Fibroblast of mammary gland (primary cell): Measurements from ENCODE around the gene FER1L5.
"Not testable (repeated sequence)": the region's sequence is repeated elsewhere in the genome, so short reads cannot be mapped to it uniquely, and the experiment has no call there.

ENCODE experiments used
- DNase-seq: peaks from one replicate; pipeline ENCODE4 v3.0.0-alpha.2; 2010; ENCODE audit warnings: low read depth
- H3K4me3 ChIP-seq: 2 replicates; pipeline ENCODE4 v1.5.1; 2011; ENCODE audit warnings: low read depth, mild to moderate bottlenecking, low read length, moderate library complexity; ENCODE audit not compliant: control insufficient read depth
- CTCF ChIP-seq: conservative IDR thresholded peaks from 2 replicates; pipeline ENCODE4 v1.5.1; 2011; ENCODE audit warnings: low read depth, low read length, inconsistent platforms; ENCODE audit not compliant: control insufficient read depth, insufficient read depth

The FER1L5 gene

DNA sequence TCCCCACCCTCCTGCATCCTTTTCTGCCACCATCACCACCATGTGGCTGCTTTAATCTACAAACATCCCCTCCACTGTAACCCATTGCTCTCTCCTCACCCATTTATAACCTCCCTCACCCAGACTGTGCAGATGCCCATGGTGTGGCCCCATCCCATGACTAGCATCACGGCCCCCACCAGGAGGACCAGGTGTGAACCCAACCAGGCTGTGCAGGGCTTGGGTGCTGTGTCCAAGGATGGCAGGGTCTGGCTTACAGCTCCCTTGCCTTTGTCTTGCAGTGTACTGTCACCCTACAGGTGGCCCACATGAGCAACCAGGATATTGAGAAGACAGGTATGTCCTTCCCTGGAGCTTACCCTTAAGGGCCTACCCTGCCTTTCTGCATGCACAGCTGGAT lies 6.8 kb downstream of the FER1L5 start:
- no peak overlapping the region for H3K4me3 ChIP-seq
- TF ChIP-seq CTCF = no peak
- DNase-seq = no peak

DNA sequence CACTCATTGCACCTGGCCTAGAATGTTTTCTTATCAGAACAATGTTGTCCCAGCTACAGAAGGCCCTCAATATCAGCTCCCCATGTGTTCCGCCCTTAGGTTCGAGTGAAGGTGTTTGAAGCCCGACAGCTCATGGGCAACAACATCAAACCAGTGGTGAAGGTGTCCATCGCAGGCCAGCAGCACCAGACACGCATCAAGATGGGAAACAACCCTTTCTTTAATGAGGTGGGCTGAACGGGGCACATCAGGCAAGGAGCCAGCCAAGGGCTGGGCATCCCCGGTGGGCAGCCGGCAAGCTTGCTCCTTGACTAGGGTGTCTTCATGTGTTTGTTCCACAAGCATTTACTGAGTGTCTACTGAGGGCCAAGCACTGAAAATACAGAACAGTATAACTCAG lies 9.2 kb downstream of the FER1L5 start:
- H3K4me3 ChIP-seq = no peak overlapping the region
- DNase-seq = no peak
- TF ChIP-seq CTCF = no peak

DNA sequence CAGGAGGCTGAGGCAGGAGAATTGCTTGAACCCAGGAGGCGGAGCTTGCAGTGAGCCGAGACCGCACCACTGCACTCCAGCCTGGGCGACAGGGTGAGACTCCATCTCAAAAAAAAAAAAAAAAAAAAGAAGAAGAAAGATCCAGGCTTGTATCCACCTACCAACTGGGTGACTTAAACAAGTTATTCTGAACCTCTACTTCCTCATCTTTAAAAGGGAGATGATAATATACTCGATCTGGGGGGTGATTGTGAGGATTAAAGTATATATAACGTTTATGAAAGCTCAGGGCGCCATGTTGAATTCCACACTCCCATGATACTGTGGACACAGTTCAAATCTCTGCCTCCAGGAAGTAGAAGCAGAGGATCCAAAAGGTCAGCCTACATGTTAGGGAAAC lies 12.2 kb downstream of the FER1L5 start:
- DNase-seq = not testable (repeated sequence)

DNA sequence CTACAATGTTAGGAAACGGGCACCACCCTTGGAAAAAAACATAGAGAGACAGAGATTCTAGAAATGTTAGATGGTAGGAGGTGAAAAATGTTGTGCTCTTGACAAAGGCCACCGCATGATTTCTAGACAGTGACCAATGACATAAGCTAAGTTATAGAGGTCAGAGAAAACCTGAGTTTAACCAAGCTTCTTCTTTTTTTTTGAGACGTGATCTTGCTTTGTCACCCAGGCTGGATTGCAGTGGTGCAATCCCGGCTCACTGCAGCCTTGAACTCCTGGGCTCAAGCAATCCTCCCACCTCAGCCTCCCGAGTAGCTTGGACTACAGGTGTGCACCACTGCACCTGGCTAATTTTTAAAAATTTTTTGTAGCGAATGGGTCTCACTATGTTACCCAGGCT lies 13.0 kb downstream of the FER1L5 start:
- no peak for TF ChIP-seq CTCF
- DNase-seq = no peak
- no peak overlapping the region for H3K4me3 ChIP-seq

More for the DNA sequence above, 12.2 kb downstream of the FER1L5 start:
- H3K4me3 ChIP-seq = not testable (repeated sequence)

DNA sequence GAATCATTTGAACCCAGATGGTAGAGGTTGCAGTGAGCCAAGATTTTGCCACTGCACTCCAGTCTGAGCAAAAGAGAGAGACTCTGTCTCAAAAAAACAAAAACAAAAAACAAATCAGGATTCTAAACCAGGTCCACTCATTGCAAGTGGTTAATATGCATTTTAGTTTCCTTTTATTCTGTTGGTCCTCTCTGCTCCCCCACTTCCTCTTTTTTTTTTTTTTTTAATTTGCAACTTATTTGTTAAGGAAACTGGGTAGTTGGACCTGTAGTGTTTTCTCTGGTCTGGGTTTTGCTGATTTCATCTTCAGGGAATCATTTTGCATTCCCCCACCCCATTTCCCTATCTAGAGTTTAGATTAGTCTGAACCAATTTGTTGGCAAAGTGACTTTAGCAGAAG lies 14.0 kb downstream of the FER1L5 start:
- TF ChIP-seq CTCF = no peak
- DNase-seq = no peak
- H3K4me3 ChIP-seq = no peak overlapping the region

DNA sequence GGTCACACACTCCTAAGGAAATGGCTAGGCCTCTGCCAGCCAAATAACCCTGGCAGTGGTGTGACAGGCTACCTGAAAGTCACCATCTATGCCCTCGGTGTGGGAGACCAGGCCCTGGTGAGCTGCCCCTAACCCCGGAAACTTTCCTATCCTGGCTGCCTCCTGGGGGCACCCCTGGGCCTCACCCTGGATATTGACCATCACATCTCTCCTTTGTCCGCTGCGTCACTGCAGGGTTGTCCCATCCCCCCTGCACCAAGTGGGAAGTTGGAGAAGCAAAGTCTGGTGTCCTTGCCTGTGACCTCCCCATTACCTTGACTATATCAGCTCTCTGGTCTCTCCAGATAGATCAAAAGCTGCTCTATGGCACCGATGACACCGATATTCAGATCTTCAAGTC lies 18.8 kb downstream of the FER1L5 start:
- H3K4me3 ChIP-seq = no peak overlapping the region
- DNase-seq = no peak
- no peak for TF ChIP-seq CTCF

- TF ChIP-seq CTCF = no peak
- no peak for DNase-seq
- no peak overlapping the region for H3K4me3 ChIP-seq
Observed at GRCh38 chr2:96662360-96662759, 19.8 kb downstream of the FER1L5 start.
